GM18858 (cell line): ENCODE results near the gene DNASE1L1.

ENCODE experiments used
- ATAC-seq: cut with Tn5 transposase; IDR thresholded peaks from one replicate; pipeline ENCODE4 v1.9.1; 2021; ENCODE audit not compliant: unreplicated experiment

DNASE1L1 gene

DNA sequence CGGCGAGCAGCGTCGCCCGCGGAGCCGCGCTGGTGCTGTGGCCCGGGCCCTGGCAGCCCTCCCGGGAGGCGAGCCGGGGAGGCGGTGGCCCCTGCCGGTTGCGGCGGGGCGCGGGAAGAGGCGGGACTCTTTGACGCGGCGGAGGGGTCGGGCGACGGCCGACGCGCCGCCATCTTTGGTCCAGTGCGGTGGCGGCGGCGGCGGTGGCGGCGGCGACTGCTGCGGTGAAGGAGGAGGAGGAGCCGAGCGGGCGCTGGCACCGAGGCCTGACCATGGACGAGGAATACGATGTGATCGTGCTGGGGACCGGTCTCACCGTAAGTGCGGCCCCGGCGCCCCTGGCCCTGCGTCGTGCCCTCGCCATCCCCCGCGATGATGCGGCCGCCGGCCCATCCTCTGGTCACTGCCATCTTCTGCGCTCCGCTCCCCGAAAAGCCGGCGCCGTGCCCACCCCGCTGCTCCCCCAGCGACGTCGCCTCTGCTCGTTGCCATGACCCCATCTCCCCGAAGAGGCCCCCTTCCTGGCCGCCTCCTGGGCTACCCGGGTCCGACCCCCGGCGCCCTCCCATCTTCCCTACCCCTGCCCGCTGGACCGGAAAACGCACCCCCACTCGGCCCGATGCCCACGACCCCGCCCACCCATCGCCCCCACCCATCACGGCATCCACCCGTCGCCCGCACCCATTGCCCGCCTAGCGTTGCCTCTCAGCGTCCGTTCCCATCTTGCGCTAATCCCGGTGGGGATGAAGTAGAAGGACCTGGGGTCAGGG, 28.1 kb upstream of the DNASE1L1 start, which contains the start of gene GDI1:
Gene GDI1, plus strand, starts transcription at position 172 of the 770 bp plus-strand sequence. Its CDS starts 101 bp downstream, at position 273.
- ATAC-seq, result no peak

DNA sequence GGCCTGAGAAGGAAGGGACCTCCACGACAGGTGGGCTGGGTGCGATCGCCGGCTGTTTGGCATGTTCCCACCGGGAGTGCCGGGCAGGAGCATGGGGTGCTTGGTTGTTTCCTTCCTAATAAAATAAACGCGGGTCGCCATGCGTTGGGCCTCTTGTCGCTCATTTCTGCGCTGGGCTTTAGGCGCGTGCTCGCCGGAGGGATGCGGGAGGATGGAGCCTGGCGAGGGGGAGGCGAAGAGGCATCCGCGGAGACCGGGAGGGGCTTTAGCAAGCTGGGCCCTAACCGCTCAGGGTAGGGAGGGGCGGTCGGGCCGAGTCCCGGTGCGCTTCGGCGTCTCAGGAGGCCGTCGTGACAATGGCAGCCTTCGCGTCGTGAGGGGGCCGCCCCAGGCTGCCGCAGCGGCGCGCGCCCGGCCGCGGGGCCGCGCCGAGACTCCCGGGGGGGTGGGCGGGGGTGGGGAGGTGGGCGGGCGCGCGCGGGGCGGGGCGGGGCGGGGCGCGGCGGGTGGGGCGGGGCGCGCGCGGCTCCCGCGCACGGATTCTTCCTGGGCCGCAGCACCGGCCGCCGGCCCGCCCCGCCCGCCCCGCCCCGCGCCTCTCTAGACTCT, 27.4 kb upstream of the DNASE1L1 start:
- no peak for ATAC-seq

DNA sequence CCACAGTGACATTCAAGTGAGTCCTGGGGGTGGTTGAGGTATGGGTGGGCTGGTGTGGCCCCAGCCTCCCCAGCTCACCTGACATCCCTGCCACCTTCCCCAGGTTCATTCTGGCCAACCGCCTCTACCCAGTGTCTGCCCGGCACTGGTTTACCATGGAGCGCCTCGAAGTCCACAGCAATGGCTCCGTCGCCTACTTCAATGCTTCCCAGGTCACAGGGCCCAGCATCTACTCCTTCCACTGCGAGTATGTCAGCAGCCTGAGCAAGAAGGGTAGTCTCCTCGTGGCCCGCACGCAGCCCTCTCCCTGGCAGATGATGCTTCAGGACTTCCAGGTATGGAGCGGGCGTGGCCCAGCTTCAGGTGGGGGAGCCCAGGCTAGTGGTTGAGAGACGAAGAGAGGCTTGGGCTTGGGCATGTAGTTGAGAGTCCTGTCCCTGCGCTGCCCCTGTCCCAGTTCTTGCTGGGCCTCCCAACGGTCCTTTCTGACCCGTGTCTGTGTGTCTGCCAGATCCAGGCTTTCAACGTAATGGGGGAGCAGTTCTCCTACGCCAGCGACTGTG, 26.2 kb upstream of the DNASE1L1 start:
- ATAC-seq, result no peak

DNA sequence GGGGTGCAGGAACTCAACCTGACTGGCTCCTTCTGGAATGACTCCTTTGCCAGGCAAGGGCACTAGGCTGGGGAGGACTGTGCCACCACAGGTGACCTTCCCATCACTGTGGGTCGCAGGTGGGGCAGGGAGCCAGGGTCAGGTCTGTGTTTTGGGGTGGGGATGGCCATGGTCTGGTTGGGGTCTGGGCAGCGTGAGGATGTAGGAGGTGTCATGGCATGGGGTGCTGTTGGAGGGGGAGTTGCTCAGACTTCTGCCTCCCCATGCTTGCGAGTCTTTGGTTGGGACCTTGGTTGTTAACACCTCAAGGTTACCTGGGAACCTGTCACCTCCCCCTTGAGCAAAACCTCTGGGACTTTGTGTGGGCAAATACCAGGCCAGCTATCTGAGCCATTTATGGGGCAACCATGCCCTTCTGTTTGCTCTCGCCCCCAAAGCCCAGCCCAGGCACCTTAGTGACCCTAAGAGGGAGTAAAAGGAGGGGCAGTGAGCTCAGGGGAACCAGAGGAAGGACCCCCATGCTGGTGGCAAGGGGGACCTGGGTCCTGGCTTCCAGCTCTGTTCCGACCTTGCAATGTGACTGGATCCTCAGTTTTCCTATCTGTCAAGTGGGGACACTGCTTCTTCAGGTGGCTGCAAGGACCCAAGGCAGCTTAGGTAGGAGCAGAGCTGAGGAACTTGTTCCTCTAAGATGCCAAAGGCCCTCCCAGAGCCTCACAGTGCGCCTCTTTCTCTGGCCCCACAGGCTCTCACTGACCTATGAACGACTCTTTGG, 25.5 kb upstream of the DNASE1L1 start:
- no peak for ATAC-seq

DNA sequence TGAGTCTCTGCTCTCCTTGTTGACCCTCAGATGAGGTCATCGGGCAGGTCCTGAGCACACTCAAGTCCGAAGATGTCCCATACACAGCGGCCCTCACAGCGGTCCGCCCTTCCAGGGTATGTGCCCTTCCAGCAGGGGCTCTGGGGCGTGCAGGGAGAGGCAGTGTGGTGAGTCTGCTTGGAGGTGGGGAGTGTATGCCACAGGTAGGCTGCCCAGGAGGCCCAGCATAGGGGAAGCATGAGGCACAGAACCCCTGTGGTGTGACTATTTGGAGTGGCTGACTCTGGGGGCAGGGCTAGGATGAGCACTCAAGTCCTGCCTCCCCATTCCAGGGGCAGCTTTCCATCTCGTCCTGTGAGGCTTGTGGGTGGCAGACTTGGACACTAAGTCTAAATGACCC, 24.6 kb upstream of the DNASE1L1 start:
- no peak for ATAC-seq

DNA sequence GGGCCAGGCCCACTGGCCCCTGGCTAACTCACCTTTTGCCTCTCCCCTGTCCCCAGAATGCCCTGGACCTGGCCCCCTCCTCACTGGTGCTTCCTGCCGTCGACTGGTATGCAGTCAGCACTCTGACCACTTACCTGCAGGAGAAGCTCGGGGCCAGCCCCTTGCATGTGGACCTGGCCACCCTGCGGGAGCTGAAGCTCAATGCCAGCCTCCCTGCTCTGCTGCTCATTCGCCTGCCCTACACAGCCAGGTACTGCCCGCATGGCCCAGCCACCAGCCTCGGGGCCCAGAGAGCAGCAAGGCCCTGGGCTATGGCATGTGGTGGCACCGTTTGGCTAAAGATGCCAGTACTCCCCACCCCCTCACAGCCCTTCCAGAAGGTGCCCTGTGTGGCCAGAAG, 23.2 kb upstream of the DNASE1L1 start:
- no peak for ATAC-seq

DNA sequence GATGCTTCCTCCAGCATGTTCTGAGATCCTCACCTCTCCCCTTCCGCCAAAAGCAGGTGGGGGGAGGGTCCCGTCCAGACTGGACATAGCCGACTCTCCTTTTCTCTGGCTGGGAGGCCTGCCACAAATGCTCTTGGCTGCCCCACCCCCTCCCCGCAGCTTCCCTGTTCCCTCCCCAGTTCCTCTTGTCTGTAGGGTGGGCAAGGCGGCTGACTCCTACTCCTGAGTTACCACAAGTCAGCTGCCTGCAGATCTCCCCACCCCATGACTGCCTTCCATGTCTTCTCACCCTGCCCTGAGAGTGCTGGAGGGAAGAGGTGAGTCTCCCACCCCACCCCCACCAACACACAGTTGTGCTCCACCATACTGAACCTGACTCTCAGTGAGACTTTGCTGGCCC, 22.3 kb upstream of the DNASE1L1 start:
- ATAC-seq, result no peak

DNA sequence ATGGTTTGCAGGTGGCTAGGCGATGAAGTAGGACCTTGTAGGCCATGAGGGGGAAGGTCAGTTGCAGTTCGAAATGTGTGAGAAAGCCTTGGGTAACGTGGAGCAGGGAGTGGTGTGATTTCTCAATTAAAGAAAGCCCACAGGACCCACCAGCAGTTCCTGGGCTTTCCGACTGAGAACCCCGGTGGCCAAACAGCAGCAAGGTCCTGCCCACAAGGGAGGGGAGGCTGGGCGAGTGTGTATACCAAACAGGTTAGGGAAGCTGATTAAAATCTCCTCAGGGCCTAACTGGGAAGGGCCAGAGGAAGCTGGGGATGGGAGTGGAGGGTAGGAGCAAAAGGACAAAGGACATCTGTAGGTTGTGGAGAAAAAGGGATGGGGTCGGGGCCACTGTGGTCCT, 21.9 kb upstream of the DNASE1L1 start:
- ATAC-seq, result no peak

DNA sequence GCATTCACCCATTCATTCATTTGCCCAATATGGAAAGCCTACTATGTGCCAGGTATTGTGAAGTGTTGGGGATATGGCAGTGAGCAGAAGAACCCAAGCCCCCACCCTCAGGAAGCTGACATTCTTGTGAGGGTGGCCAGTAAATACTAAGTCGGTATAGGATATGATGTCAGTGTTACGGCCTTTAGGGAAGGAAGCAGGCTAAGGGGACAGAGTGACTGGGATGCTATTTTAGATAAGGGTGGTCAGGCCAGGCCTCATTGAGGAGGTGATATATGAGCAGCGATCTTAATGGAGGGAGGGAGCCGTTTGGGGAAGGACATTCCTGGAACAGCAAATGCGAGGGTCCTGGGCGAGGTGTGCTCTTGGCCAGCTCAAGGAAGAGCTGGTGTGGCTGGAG, 21.4 kb upstream of the DNASE1L1 start:
- ATAC-seq, result no peak

DNA sequence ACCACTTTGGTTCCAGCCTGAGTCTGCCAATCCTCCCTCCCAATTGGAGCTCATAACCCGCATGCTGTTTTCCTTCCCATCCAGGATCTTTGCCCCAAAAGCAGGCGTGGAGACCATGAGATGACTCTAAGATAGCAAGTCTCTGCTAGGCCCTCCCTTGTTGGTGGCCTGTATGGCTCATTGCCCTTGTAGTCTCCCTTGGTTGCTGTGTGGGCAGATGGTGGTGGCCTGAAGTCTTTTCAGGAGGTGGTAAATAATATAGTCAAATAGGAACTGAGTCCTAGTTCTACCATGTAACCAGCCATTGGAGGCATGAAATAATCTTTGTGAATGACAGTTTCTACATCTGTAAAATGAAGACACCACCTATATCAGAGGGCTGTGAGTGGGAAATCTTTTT, 20.7 kb upstream of the DNASE1L1 start:
- ATAC-seq, result no peak

DNA sequence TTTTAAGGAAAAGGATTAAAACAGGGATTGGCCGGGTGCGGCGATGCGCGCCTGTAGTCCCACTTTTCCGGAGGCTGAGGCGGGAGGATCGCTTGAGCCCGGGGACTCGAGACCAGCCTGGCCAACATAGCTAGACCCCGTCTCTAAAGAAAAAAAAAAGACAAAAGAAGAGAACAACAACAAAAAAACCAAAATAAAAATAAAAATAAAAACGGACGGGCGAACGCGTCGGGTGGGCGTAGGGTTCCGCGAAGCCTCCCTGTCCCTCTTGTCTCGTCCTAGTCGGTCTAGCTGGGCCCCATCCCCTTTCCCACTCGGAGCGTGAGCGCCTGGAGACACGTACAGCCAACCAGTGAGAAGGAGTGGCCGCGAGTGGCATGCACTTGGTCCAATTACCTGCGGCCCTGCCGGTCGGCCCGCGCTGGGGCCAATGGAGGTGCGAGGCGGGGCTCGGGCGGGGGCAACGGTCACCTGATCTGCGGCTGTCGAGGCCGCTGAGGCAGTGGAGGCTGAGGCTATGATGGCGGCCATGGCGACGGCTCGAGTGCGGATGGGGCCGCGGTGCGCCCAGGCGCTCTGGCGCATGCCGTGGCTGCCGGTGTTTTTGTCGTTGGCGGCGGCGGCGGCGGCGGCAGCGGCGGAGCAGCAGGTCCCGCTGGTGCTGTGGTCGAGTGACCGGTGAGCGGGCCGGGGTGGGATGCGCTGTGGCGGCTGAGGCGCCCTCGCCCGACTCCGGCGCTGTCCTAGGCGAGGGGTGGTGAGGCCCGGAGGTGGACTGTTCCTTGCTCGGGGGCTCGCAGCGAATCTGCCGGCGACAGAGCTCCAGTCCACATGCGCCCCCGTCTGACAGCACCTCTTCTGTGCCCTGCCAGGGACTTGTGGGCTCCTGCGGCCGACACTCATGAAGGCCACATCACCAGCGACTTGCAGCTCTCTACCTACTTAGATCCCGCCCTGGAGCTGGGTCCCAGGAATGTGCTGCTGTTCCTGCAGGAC, 19.4 kb upstream of the DNASE1L1 start, which contains the start of gene ATP6AP1:
Gene ATP6AP1, plus strand, starts transcription at position 502 of the 996 bp plus-strand sequence. Its CDS starts 16 bp downstream, at position 518.
- peak; percentile 84 for ATAC-seq

DNA sequence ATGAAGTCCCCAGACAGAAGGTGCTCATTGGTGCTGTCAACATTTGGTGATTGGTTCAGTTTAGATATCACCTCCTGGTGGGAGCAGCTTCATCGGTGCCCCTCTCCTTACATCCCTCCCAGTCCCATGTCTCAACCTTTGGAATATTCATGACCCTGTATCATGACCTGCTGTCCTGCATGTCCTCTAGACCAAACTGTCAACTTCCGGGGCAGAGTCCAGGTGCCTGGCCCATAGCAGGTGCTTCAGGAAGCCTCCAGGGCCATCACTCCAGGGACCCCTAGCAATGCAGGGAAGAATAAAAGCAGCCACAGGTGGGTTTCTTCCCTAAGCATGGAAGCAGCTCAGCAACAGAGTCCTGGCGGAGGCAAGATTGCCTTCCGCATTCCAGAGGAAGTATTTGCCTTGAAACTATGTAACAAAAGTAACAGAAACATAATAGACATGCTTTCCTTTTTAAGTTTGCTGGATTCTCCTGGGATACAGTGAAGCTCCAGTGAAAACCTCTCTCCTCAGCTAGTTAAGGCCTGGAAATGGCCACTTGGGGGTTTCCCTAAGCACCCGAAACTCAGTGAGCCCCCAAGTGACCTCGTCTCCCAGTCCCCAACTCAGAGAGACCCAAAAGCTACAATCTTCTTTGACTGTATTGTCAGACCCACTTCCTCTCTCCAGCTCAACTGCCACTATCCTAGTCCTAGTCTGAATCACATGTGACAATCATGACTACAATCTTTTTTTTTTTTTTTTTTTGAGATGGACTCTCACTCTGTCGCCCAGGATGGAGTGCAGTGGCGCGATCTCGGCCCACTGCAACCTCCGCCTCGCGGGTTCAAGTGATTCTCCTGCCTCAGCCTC, 18.1 kb upstream of the DNASE1L1 start:
- ATAC-seq, result no peak

DNA sequence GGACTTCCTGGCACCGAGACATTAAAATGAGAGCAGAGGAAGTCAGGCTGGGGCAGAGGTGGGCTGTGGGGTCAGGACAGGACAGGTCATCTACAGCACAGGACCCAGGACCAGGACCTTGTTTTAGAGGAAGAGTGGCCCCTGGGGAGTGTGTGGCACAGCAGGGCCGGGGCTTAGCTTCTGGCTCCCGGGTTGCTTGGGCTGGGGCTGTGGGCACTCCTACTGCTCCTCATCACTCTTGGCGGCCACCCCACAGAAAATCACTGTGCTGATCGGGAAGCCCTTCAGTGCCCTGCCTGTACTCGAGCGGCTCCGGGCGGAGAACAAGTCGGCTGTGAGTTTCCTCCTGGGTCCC, 11.3 kb upstream of the DNASE1L1 start:
- ATAC-seq, result no peak

DNA sequence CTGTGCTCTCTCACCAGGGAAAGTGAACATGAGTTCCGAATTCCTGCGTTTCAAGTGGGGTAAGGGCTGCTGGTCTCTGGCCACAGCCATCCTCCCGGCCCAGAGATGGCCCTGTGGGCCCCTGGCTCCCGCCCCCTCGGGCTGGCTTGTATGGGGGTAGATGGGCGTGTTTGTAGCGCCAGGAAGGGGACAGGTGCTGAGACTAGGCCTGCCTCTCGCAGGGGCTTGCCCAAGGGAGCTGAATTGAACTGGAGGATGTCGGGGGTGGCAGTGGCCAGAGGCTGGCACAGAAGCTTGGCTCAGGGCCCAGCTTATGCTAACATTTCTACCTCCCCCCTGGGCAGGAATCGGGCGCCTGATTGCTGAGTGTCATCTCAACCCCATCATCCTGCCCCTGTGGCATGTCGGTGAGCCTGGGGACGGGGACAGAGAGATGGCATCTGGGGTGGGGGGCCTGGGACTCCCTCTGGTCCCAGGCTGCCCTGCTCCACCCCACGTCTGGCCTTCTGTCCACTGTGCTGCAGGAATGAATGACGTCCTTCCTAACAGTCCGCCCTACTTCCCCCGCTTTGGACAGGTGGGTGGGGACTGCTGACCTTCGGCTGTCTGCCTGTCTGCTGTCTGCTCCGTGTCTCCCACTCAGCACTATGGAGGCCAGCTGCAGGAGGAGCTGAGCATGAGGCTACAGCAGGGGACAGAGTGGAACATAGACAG, 10.8 kb upstream of the DNASE1L1 start:
- no peak for ATAC-seq

DNA sequence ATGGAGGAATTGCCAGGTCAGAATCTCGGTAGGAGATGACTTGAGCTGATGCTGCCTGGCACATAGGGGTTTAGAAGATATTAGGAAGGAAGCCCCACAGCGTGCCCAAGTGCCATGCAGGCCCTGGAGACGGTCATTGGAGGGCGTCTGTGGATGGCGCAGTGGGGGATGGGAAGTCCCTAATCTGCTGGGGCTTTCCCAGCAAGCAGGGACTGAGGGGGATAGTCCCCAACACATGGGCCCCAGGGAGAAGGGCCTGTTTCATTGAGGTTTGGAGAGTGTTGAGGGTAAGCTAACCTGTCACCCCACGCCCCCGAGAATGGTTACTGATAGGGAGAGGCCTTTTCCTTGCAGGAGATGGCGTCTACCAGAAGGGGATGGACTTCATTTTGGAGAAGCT, 10.1 kb upstream of the DNASE1L1 start:
- no peak for ATAC-seq

DNA sequence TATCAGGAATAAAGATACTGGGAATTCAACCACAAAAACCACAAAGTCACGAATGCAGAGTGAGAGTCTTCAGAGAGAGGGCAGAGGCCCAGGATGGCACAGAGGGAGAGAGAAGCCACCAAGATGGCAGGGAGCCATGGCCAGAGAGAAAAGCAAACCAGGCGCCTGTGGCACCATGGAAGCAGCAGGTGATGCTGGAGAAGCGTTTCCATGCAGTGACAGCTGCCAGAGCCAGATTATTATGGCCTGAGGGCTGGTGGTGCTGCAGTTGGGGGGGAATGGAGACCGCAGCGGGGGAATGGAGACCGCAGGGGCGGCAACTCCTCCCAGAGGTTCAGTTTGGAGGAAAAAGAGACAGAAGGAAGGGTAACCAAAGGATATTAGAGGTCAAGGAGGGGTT, 8.1 kb upstream of the DNASE1L1 start:
- ATAC-seq, result no peak

DNA sequence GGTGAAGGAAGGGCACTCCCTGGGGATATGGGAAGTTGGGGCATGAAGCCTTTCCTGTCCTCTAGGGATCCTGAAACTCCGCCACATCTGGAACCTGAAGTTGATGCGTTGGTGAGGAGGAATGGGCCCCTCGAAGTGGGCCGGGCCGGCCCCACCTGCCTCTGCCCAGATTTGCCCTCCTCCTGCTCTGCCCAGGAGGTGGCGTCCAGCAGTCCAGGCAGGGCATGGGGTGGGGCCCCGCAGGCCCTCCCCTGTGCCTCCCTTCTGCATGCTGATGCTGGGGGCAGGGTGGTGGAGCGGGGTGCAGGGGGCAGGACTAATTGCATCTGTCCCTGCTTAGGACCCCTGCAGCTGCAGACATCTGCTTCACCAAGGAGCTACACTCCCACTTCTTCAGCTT, 4.1 kb upstream of the DNASE1L1 start:
- ATAC-seq, result no peak

DNA sequence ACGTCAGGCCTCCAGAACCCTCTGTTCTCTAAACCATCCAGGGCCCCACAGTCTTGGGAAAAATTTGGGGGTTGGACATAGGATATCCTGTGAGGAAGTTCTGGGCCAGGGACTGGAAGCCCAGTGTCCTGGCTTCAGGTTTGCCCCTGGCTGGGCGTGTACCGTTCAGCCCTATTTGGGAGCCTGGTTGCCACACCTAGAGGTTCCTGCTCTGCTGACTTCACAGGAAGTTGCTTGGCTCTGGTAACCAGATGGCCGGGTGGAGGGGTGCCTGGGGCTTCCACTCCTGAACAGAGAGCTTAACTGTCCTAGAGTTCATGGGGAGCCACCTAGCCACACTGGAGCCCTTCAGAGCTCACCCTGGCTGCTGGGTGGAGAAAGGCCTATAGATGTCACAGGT, 3.4 kb upstream of the DNASE1L1 start:
- no peak for ATAC-seq

DNA sequence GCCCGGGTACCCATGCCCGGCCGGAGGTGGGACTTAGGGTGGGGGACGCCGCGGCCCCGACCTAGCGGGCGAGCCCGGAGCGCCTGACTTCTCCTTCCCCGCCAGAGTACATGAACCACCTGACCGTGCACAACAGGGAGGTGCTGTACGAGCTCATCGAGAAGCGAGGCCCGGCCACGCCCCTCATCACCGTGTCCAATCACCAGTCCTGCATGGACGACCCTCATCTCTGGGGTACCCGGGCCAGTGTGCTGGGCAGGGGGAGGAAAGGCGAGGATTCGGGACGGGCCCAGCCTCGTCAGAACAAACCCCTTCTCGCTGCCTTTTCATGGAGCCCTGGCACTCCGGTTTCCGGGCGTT, 2.9 kb upstream of the DNASE1L1 start:
- ATAC-seq, result no peak
